WTC11 (cell line): ENCODE measurements around the gene CYP24A1.

ENCODE experiments used
- NR2C2 ChIP-seq: sonication (generic); formaldehyde crosslinking; IDR thresholded peaks from 2 replicates; pipeline ENCODE4 v1.8.0; 2022; ENCODE audit warnings: mild to moderate bottlenecking, missing genetic modification reagents
- OVOL2 ChIP-seq: fragments of 250-450 bp; sonication (Bioruptor Pico); IDR thresholded peaks from 2 replicates; pipeline ENCODE4 v1.9.0; 2021; ENCODE audit warnings: mild to moderate bottlenecking, borderline replicate concordance
- TCF7 ChIP-seq: sonication (generic); formaldehyde crosslinking; IDR thresholded peaks from 2 replicates; pipeline ENCODE4 v1.8.0; 2022; ENCODE audit warnings: mild to moderate bottlenecking, low read depth, missing genetic modification reagents, moderate library complexity
- TEAD4 ChIP-seq: sonication (generic); formaldehyde crosslinking; IDR thresholded peaks from 2 replicates; pipeline ENCODE4 v1.8.0; 2022; ENCODE audit warnings: mild to moderate bottlenecking, missing genetic modification reagents
- ZNF396 ChIP-seq: fragments of 250-450 bp; sonication (Bioruptor Pico); IDR thresholded peaks from 2 replicates; pipeline ENCODE4 v1.8.0; 2021; ENCODE audit warnings: mild to moderate bottlenecking, moderate library complexity, borderline replicate concordance
- TF ChIP-seq, protein P1 (sequence below): fragments of 200-600 bp; IDR thresholded peaks from 2 replicates; pipeline ENCODE4 v1.8.0; 2022; ENCODE audit warnings: antibody characterized with exemption
- TF ChIP-seq, protein P2 (sequence below): sonication (generic); formaldehyde crosslinking; IDR thresholded peaks from 2 replicates; pipeline ENCODE4 v1.8.1; 2022; ENCODE audit warnings: low read depth, missing genetic modification reagents, borderline replicate concordance
- TF ChIP-seq, protein P3 (sequence below): sonication (generic); formaldehyde crosslinking; IDR thresholded peaks from 2 replicates; pipeline ENCODE4 v1.8.1; 2023; ENCODE audit warnings: mild to moderate bottlenecking, missing genetic modification reagents
- TF ChIP-seq, protein P4 (sequence below): sonication (generic); formaldehyde crosslinking; IDR thresholded peaks from 2 replicates; pipeline ENCODE4 v1.8.1; 2023; ENCODE audit warnings: mild to moderate bottlenecking, missing genetic modification reagents, moderate library complexity
- TF ChIP-seq, protein P5 (sequence below): sonication (generic); formaldehyde crosslinking; IDR thresholded peaks from 2 replicates; pipeline ENCODE4 v1.8.0; 2023; ENCODE audit warnings: mild to moderate bottlenecking, missing genetic modification reagents

DNA sequence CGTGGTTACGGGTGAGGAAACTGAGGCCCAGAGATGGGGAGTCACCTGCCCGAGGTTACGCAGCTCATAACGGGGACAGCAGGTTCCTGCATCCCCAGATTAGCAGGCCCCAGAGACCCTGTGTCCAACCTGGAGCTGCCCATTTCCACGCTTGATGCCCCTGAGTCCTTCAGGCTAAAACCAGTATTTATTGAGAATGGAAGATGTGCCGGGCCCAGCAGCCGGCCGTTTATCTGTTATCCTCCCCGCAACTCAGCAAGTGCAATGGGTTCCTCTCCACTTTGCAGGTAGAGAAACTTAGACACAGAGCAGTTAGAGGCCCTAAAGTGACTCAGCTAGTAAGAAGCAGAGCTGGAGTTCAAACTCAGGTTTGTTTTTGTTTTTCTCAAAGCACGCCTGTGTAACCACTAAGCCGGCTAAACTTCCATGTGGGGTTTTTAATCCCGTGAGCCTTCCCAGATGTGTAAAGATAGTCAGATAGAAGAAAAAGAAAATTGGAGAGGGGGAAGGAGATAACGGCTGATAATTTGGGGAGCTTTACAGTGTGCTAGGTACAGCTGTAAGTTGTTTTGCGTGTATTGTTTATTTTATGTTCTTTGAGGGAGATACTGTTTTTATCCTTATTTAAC is 34.9 kb upstream of the CYP24A1 start:
- TF ChIP-seq, protein P1, sequence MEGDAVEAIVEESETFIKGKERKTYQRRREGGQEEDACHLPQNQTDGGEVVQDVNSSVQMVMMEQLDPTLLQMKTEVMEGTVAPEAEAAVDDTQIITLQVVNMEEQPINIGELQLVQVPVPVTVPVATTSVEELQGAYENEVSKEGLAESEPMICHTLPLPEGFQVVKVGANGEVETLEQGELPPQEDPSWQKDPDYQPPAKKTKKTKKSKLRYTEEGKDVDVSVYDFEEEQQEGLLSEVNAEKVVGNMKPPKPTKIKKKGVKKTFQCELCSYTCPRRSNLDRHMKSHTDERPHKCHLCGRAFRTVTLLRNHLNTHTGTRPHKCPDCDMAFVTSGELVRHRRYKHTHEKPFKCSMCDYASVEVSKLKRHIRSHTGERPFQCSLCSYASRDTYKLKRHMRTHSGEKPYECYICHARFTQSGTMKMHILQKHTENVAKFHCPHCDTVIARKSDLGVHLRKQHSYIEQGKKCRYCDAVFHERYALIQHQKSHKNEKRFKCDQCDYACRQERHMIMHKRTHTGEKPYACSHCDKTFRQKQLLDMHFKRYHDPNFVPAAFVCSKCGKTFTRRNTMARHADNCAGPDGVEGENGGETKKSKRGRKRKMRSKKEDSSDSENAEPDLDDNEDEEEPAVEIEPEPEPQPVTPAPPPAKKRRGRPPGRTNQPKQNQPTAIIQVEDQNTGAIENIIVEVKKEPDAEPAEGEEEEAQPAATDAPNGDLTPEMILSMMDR = no peak
- TF ChIP-seq ZNF396 (CRISPR knock-in tag) (no peak), NR2C2 (CRISPR knock-in tag) (no peak), OVOL2 (CRISPR knock-in tag) (no peak), TEAD4 (no peak), TCF7 (CRISPR knock-in tag) (no peak)
- TF ChIP-seq, protein P2, sequence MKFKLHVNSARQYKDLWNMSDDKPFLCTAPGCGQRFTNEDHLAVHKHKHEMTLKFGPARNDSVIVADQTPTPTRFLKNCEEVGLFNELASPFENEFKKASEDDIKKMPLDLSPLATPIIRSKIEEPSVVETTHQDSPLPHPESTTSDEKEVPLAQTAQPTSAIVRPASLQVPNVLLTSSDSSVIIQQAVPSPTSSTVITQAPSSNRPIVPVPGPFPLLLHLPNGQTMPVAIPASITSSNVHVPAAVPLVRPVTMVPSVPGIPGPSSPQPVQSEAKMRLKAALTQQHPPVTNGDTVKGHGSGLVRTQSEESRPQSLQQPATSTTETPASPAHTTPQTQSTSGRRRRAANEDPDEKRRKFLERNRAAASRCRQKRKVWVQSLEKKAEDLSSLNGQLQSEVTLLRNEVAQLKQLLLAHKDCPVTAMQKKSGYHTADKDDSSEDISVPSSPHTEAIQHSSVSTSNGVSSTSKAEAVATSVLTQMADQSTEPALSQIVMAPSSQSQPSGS (CRISPR knock-in tag) = no peak
- TF ChIP-seq, protein P3, sequence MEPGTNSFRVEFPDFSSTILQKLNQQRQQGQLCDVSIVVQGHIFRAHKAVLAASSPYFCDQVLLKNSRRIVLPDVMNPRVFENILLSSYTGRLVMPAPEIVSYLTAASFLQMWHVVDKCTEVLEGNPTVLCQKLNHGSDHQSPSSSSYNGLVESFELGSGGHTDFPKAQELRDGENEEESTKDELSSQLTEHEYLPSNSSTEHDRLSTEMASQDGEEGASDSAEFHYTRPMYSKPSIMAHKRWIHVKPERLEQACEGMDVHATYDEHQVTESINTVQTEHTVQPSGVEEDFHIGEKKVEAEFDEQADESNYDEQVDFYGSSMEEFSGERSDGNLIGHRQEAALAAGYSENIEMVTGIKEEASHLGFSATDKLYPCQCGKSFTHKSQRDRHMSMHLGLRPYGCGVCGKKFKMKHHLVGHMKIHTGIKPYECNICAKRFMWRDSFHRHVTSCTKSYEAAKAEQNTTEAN = no peak
- TF ChIP-seq, protein P4, sequence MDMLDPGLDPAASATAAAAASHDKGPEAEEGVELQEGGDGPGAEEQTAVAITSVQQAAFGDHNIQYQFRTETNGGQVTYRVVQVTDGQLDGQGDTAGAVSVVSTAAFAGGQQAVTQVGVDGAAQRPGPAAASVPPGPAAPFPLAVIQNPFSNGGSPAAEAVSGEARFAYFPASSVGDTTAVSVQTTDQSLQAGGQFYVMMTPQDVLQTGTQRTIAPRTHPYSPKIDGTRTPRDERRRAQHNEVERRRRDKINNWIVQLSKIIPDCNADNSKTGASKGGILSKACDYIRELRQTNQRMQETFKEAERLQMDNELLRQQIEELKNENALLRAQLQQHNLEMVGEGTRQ (CRISPR knock-in tag) = no peak
- TF ChIP-seq, protein P5, sequence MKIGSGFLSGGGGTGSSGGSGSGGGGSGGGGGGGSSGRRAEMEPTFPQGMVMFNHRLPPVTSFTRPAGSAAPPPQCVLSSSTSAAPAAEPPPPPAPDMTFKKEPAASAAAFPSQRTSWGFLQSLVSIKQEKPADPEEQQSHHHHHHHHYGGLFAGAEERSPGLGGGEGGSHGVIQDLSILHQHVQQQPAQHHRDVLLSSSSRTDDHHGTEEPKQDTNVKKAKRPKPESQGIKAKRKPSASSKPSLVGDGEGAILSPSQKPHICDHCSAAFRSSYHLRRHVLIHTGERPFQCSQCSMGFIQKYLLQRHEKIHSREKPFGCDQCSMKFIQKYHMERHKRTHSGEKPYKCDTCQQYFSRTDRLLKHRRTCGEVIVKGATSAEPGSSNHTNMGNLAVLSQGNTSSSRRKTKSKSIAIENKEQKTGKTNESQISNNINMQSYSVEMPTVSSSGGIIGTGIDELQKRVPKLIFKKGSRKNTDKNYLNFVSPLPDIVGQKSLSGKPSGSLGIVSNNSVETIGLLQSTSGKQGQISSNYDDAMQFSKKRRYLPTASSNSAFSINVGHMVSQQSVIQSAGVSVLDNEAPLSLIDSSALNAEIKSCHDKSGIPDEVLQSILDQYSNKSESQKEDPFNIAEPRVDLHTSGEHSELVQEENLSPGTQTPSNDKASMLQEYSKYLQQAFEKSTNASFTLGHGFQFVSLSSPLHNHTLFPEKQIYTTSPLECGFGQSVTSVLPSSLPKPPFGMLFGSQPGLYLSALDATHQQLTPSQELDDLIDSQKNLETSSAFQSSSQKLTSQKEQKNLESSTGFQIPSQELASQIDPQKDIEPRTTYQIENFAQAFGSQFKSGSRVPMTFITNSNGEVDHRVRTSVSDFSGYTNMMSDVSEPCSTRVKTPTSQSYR = no peak
